Brain pericyte (primary cell): ENCODE measurements around the gene FAM120B.

Experiments used
- DNase-seq: peaks from one replicate; pipeline ENCODE4 v3.0.0-alpha.2; 2012; ENCODE audit warnings: low read depth, low spot score

The FAM120B gene

GRCh38 chr6:170455335-170455979 lies 148.9 kb downstream of the FAM120B start:
- DNase-seq: no peak

GRCh38 chr6:170456334-170456733 lies 149.8 kb downstream of the FAM120B start:
- DNase-seq: no peak
